Right ventricle myocardium superior (tissue), 1 donor: ENCODE data around the gene SHISA9. TPM values are rescaled to one million over a fixed set of nuclear protein-coding genes. Genes with fewer than 3 reads are reported as not detected.

Experiments
- ATAC-seq: fragments of 200-7000 bp; cut with Tn5 transposase; one replicate; pipeline ENCODE4 v1.9.1; 2020; ENCODE audit warnings: mild to moderate bottlenecking; ENCODE audit not compliant: poor library complexity
- DNase-seq: peaks from one replicate; pipeline ENCODE4 v3.0.0-alpha.2; 2020
- intact Hi-C: fragments of 100-400 bp; cut with DNase I; formaldehyde crosslinking; loops from one replicate; pipeline ENCODE4 v1.11.2; 2022
- total RNA-seq: library from RNA; stranded (reverse); fragmentation: NEBNext Ultra II Directional; extraction: Animal tissue kit (Norgen Biotek cat#: 25700); gene quantifications from one replicate; pipeline ENCODE4 v1.2.1, GENCODE V29; 2021
- donor health status: DM: no; HTN: yes; CAD: no; lungs with severe emphysema.

The SHISA9 gene
- total RNA-seq, 1 donor from 2014 or later: 0.24 TPM

DNA sequence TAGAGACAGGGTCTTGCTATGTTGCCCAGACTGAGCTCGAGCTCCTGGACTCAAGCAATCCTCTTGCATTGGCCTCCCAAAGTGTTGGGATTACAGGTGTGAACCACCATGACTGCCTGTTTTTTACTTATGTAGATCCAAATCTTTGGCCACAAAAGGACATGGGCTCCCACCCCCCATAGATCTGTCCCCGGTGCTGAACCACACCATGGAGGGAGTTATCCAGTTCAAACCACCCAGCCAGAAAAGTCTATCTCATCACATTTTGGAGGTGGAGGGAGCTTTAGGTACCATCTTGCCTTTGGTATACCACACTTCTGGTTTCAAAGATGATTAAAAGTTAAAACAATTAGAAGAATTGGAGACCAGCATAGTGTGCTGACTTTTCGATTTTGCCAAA lies 26.2 kb downstream of the SHISA9 start:
- no peak for DNase-seq
- intact Hi-C loops: no loop called here
- ATAC-seq: no peak

DNA sequence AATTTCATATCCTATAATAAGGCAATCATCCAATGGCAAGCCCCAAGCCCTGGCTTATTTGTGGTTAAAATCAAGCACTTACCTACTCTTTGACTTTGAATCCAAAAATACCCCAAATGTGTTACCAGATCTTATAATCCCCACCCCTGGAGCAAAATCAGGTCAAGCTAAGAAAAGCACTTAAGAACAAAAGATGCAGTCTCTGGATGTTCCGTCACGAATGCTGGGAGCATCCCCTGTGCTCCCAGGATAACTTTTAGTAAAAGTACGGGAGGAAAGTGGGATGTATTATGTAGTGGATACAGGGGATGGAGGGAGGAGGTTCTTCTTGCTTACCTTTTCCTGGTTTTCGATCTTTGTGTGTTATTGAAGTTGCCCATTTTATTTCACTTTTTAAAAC lies 29.5 kb downstream of the SHISA9 start:
- DNase-seq (no peak), ATAC-seq (no peak)
- intact Hi-C loops: no loop called here

DNA sequence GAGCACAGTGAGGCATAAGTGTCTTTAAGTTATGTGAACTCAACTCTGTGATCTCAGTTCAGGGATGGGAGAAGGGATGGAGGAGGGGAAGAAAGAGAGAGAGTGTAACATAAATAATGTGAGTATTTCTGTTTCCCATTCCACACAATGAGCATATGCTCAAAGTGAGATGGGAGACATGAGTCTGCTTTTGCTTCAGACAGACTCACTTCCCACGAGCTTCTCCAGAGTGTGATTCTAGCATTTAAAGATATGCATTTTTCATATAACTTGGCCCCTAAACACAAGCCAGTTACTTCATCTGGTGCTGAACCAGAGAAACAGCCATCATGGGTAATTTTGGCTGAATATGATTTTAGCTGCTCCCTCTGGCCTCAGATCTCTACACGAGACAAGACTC lies 35.0 kb downstream of the SHISA9 start:
- intact Hi-C loops: no loop called here
- DNase-seq (no peak), ATAC-seq (no peak)

GRCh38 chr16:12941896-12942295 lies 40.5 kb downstream of the SHISA9 start:
- ATAC-seq (no peak), DNase-seq (no peak)
- intact Hi-C loops: no loop called here

DNA sequence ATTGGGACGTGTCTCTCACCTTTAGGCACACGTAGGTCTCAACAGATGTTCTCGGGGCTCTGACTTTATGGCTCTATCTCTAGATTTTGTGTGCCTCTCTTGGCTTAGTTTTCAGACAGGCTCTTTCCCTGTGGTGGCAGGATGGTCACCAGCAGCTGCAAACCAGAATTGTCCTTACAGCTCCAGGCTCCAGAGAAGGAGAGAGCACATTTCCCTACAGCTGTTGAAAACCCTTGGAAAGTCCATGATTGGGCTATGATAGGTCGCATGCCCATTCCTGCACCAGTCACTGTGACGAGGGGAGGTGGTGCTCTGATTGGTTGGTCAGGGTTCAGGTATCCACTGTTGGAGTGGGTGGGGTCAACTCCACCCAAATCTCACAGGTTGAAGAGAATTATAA lies 41.5 kb downstream of the SHISA9 start:
- ATAC-seq: no peak
- no peak for DNase-seq
- intact Hi-C loops: no loop called here

DNA sequence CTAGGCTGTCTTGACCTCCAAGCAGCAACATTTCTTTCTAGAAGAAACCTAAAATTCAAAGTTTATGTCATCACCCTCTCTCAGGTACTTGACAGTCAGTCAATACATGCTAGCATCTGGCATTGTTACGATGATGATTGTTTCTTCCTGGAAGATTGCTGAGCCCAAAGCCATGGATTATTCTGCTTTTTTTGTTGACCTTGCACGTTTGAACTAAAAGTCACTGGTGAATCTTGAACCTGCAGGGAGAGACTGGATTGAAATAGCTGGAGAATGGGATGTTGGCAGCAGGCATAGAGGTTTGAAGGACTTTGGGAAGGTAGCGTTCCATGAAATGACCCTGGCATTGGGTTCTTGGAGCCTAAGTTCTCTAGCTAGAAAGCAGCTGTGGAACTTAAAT lies 42.9 kb downstream of the SHISA9 start:
- ATAC-seq: no peak
- intact Hi-C loops: no loop called here
- DNase-seq: no peak

GRCh38 chr16:12951392-12951791 lies 50.0 kb downstream of the SHISA9 start:
- intact Hi-C loops: no loop called here
- DNase-seq (no peak), ATAC-seq (no peak)

GRCh38 chr16:12951976-12952375 lies 50.6 kb downstream of the SHISA9 start:
- no peak for ATAC-seq

DNA sequence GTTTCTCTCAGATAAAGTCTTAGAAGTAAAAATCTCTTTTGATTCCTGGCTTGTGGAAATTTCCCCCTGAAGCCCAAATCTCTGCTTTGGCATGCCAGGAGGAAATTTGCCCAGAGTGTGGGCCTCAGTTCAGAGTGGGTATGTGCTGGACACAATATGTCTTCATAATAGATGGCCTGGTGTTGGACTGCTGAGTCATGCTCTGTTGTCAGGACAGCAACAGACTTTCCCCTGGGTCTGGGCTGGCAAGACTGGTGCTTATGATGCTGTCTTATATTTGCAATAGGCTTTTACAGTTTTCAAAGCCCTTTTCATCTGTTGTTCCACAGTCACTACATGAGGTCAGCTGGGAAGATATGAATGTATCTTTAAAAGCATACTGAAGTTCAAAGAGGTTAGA lies 57.0 kb downstream of the SHISA9 start:
- ATAC-seq (no peak), DNase-seq (no peak)
- intact Hi-C loops: no loop called here

More at GRCh38 chr16:12951976-12952375, 50.6 kb downstream of the SHISA9 start:
- intact Hi-C loops: no loop called here
- DNase-seq: no peak

GRCh38 chr16:12959072-12959471 lies 57.7 kb downstream of the SHISA9 start:
- DNase-seq (no peak), ATAC-seq (no peak)
- intact Hi-C loops: no loop called here

- intact Hi-C loops: no loop called here
- ATAC-seq: no peak
- DNase-seq: no peak
These were observed 60.2 kb downstream of the SHISA9 start for GRCh38 chr16:12961626-12962025.

DNA sequence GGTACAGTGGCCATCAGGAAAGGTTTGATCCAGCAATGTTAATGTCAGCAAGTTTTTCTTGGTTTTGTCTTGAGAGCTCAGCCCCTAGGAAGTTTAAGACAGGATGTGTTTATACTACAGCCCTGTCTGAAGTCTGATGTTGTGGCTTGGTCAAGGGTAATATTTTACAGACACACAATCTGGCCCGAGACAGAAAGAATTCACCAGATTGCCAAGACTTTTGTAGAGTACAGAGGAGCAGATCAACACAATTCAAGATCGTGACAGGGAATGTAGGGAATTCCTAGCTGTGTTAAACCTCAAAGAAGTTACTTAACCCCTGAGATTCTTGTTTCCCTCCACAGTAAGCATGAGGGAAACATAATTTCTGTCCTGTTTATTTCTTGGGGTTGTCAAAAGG lies 63.1 kb downstream of the SHISA9 start:
- ATAC-seq (no peak), DNase-seq (no peak)
- intact Hi-C loops: no loop called here

GRCh38 chr16:12965274-12965804 lies 63.9 kb downstream of the SHISA9 start:
- ATAC-seq (no peak), DNase-seq (no peak)
- intact Hi-C loops: no loop called here

DNA sequence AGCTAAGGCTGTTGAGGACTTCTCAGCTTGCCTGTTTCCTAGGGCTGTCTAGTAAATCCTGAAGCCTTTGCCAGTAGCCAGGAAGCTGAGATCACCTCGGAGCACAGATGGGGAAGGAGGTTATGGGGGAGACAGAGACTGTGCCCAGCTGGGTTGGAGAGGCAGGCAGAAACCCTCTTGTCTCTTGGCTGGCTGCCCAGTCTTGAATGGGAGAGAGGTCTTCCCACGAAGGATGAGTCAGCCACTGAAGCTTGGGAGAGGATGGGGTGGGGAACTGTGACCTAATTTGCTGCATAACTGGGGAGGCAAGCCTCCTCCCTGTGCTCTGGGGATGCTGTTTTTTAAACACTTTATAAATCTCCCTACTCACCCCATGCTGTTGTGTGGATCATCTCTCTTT lies 69.8 kb downstream of the SHISA9 start:
- ATAC-seq (no peak), DNase-seq (no peak)
- intact Hi-C loops: no loop called here

DNA sequence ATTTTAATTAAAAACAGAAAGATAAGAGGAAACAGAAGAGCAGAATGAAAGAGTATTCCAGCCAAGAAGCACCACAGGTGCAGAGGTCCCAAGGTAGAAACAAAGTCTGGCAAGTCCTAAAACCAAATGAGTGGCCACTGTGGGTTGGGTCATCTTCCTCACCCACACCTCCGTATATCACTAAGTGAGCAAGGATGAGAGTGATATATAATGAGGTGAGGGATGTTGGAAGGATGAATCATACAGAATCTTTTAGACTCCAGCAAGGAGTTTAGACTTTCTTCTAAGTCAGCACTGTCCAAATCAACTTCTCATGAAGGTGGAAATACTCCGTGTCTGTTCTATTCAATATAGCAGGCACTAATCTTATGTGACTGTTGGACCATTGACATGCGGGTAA lies 70.8 kb downstream of the SHISA9 start:
- DNase-seq (no peak), ATAC-seq (no peak)
- intact Hi-C loops: no loop called here

DNA sequence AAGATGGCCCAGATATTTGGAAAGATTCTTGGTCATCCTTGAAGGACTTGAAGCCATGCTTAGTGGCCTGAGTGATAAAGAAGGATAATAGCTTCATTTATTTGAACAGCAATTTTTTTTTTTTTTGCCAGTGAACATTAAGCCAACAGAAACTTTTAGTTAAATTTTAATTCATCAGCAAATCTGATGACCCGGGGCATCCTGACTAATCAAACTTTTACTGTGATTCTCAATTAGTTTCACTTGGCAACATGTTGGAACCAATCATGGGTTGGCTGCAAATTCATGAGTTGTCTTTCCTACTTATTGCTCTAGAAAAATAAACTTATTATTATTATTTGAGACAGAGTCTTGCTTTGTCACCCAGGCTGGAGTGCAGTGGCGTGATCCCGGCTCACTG lies 74.4 kb downstream of the SHISA9 start:
- intact Hi-C loops: no loop called here
- no peak for ATAC-seq
- DNase-seq: no peak

DNA sequence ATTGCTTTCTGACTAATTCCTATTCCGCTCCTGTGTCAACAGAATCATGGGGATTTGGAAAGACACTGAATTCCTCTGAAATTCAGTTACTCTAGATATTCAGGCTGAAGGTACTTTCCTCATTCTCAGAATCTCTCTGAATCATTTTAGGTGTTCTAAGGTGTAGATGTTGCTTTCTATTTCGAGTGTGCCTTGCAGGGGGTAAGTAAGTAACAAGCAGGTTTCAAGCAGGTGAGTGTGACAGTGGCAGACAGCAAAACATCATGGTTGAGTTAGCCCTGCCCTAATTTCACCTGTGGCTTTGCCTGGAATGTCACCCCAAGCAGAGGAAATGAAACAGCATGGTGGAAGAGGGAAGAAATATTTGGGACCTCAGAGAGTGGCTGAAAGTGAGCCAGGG lies 75.1 kb downstream of the SHISA9 start:
- ATAC-seq: no peak
- intact Hi-C loops: no loop called here
- no peak for DNase-seq

- ATAC-seq (no peak), DNase-seq (no peak)
- intact Hi-C loops: no loop called here
These were observed 75.5 kb downstream of the SHISA9 start for GRCh38 chr16:12976936-12977335.

DNA sequence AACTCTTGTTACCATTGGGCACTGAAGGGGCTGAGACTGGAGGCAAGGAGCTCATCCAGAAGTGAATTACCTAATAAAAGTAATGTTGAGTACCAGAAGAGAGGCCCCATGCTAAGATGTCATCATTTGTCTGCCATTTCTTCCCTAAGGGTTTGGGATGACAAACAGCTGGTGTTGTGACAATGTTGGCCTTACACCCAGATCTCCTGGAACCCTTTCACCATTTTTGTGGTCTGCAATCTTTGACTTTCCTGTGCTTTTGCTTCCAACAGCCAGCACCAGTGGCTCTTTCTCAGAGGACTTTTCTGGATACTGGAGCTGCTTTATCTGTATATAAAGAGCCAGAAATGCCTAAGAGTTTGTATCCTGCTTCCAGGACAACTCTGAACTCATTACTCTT lies 84.1 kb downstream of the SHISA9 start:
- DNase-seq: no peak
- intact Hi-C loops: no loop called here
- no peak for ATAC-seq

GRCh38 chr16:12988071-12988470 lies 86.7 kb downstream of the SHISA9 start:
- no peak for ATAC-seq
- intact Hi-C loops: no loop called here
- DNase-seq: no peak

DNA sequence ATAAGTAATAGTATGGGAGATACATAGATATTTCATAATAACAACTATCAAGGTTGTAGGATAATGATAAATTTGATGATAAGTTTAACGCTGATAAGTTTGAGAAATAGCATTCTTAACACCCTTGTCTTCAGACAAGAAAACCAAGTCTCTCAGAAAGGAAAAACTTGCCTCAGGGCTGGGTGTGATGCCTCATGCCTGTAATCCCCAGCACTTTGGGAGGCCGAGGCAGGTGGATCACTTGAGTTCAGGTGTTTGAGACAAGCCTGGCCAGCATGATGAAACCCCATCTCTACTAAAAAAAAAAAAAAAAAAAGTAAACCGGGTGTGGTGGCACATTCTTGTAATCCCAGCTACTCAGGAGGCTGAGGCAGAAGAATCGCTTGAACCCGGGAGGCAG lies 90.7 kb downstream of the SHISA9 start:
- DNase-seq (no peak), ATAC-seq (no peak)
- intact Hi-C loops: no loop called here

DNA sequence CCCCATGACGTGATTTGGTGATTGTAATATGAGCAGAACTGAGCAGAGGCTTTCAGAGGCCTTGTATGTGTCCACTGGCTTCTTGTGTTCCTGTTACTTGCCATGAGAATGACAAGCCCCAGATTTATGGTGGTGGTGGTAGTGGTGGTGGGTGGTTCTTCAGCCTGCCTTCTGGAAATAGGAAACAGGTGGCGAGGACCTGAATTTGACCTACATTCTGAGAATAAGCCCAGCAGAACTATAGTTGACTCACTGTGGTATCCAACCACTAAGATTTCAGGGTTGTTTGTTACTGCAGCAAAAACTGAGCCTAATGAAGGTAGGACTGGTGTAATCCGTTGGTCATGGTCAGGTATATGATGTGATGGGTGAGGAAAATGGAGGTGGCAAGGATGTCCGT lies 93.0 kb downstream of the SHISA9 start:
- ATAC-seq (no peak), DNase-seq (no peak)
- intact Hi-C loops: no loop called here
